Central memory CD8-positive, alpha-beta T cell (primary cell): Measurements from ENCODE around the gene CDC42BPA.

Experiments used
- ATAC-seq: fragments of 150-1000 bp; cut with Tn5 transposase; replicated peaks from 2 replicates; pipeline ENCODE4 v1.10.0; 2022; ENCODE audit warnings: mild to moderate bottlenecking, moderate FRiP score, moderate number of reproducible peaks; ENCODE audit not compliant: poor library complexity, severe bottlenecking; ENCODE audit errors: extremely low read depth
- DNase-seq, 2 donors: peaks; one replicate each; pipeline ENCODE4 v3.0.0; 2021; ENCODE audit warnings: low spot score in 2 of 2
- H3K27ac Mint-ChIP-seq: one replicate; pipeline ENCODE4 v1.8.0; 2022; ENCODE audit warnings: low read depth, mild to moderate bottlenecking, moderate library complexity, mixed read lengths
- H3K27me3 Mint-ChIP-seq: one replicate; pipeline ENCODE4 v1.8.0; 2022; ENCODE audit warnings: mixed read lengths
- H3K36me3 Mint-ChIP-seq: one replicate; pipeline ENCODE4 v1.8.0; 2022; ENCODE audit warnings: mild to moderate bottlenecking, moderate library complexity, mixed read lengths; ENCODE audit not compliant: insufficient read depth
- H3K4me1 Mint-ChIP-seq: one replicate; pipeline ENCODE4 v1.8.0; 2022; ENCODE audit warnings: mixed read lengths
- H3K4me3 Mint-ChIP-seq: one replicate; pipeline ENCODE4 v1.8.0; 2022; ENCODE audit warnings: mild to moderate bottlenecking, moderate library complexity, mixed read lengths
- H3K9me3 Mint-ChIP-seq: one replicate; pipeline ENCODE4 v1.8.0; 2022; ENCODE audit warnings: mixed read lengths

The CDC42BPA gene

GRCh38 chr1:227190321-227190720 is 128.0 kb downstream of the CDC42BPA start:
- Mint-ChIP-seq H3K9me3 (no peaks in the 10 kb centered on the region), H3K4me3 (no peak overlapping the region), H3K4me1 (no peaks in the 10 kb centered on the region), H3K27me3 (peaks cover 65% of the 10 kb centered on the region), H3K36me3 (no peaks in the 10 kb centered on the region), H3K27ac (no peak overlapping the region)
- ATAC-seq (no peak), DNase-seq (no peak)

- no peaks in the 10 kb centered on the region for H3K4me1 Mint-ChIP-seq
- DNase-seq (no peak), ATAC-seq (no peak)
- H3K27ac Mint-ChIP-seq: no peak overlapping the region
- H3K9me3 Mint-ChIP-seq: no peaks in the 10 kb centered on the region
- no peak overlapping the region for H3K4me3 Mint-ChIP-seq
- H3K36me3 Mint-ChIP-seq: no peaks in the 10 kb centered on the region
- H3K27me3 Mint-ChIP-seq: peaks cover 75% of the 10 kb centered on the region
Measured at GRCh38 chr1:227185291-227185690, 133.0 kb downstream of the CDC42BPA start.

GRCh38 chr1:227182012-227182411 is 136.3 kb downstream of the CDC42BPA start:
- peaks cover 67% of the 10 kb centered on the region for H3K27me3 Mint-ChIP-seq
- H3K4me3 Mint-ChIP-seq: no peak overlapping the region
- ATAC-seq (no peak), DNase-seq (no peak)
- H3K36me3 Mint-ChIP-seq: no peaks in the 10 kb centered on the region
- H3K27ac Mint-ChIP-seq: no peak overlapping the region
- no peaks in the 10 kb centered on the region for H3K4me1 Mint-ChIP-seq
- H3K9me3 Mint-ChIP-seq: no peaks in the 10 kb centered on the region

GRCh38 chr1:227175611-227176010 is 142.7 kb downstream of the CDC42BPA start:
- no peaks in the 10 kb centered on the region for H3K9me3 Mint-ChIP-seq
- no peak overlapping the region for H3K4me3 Mint-ChIP-seq
- H3K27me3 Mint-ChIP-seq: peaks cover 45% of the 10 kb centered on the region
- H3K4me1 Mint-ChIP-seq: no peaks in the 10 kb centered on the region
- H3K36me3 Mint-ChIP-seq: no peaks in the 10 kb centered on the region
- DNase-seq (no peak), ATAC-seq (no peak)
- no peak overlapping the region for H3K27ac Mint-ChIP-seq

GRCh38 chr1:227174164-227174563 is 144.1 kb downstream of the CDC42BPA start:
- Mint-ChIP-seq H3K27ac (no peak overlapping the region), H3K4me3 (no peak overlapping the region), H3K9me3 (no peaks in the 10 kb centered on the region), H3K27me3 (peaks cover 57% of the 10 kb centered on the region), H3K36me3 (no peaks in the 10 kb centered on the region), H3K4me1 (no peaks in the 10 kb centered on the region)
- DNase-seq (no peak), ATAC-seq (no peak)

GRCh38 chr1:227170361-227171166 is 147.7 kb downstream of the CDC42BPA start:
- no peaks in the 10 kb centered on the region for H3K4me1 Mint-ChIP-seq
- no peak overlapping the region for H3K27ac Mint-ChIP-seq
- peaks cover 46% of the 10 kb centered on the region for H3K27me3 Mint-ChIP-seq
- ATAC-seq: no peak
- H3K4me3 Mint-ChIP-seq: no peak overlapping the region
- H3K36me3 Mint-ChIP-seq: no peaks in the 10 kb centered on the region
- no peaks in the 10 kb centered on the region for H3K9me3 Mint-ChIP-seq
- DNase-seq: no peak

- H3K36me3 Mint-ChIP-seq: no peaks in the 10 kb centered on the region
- H3K4me3 Mint-ChIP-seq: no peak overlapping the region
- no peaks in the 10 kb centered on the region for H3K9me3 Mint-ChIP-seq
- ATAC-seq: no peak
- H3K27ac Mint-ChIP-seq: no peak overlapping the region
- no peak for DNase-seq
- H3K4me1 Mint-ChIP-seq: no peaks in the 10 kb centered on the region
- H3K27me3 Mint-ChIP-seq: peaks cover 53% of the 10 kb centered on the region
Measured at GRCh38 chr1:227169343-227169742, 148.9 kb downstream of the CDC42BPA start.

- DNase-seq (no peak), ATAC-seq (no peak)
- no peak overlapping the region for H3K4me3 Mint-ChIP-seq
- peaks cover 64% of the 10 kb centered on the region for H3K27me3 Mint-ChIP-seq
- no peaks in the 10 kb centered on the region for H3K9me3 Mint-ChIP-seq
- H3K27ac Mint-ChIP-seq: no peak overlapping the region
- H3K36me3 Mint-ChIP-seq: no peaks in the 10 kb centered on the region
- no peaks in the 10 kb centered on the region for H3K4me1 Mint-ChIP-seq
Measured at GRCh38 chr1:227167276-227168101, 150.8 kb downstream of the CDC42BPA start.

- H3K4me3 Mint-ChIP-seq: no peak overlapping the region
- no peak overlapping the region for H3K27ac Mint-ChIP-seq
- peaks cover 56% of the 10 kb centered on the region for H3K27me3 Mint-ChIP-seq
- ATAC-seq (no peak), DNase-seq (no peak)
- no peaks in the 10 kb centered on the region for H3K36me3 Mint-ChIP-seq
- H3K4me1 Mint-ChIP-seq: no peaks in the 10 kb centered on the region
- no peaks in the 10 kb centered on the region for H3K9me3 Mint-ChIP-seq
Measured at GRCh38 chr1:227166559-227166958, 151.7 kb downstream of the CDC42BPA start.

GRCh38 chr1:227161470-227161869 is 156.8 kb downstream of the CDC42BPA start:
- Mint-ChIP-seq H3K27me3 (peaks cover 34% of the 10 kb centered on the region), H3K4me1 (no peaks in the 10 kb centered on the region), H3K9me3 (no peaks in the 10 kb centered on the region), H3K36me3 (no peaks in the 10 kb centered on the region), H3K4me3 (no peak overlapping the region), H3K27ac (no peak overlapping the region)
- ATAC-seq (no peak), DNase-seq (no peak)

GRCh38 chr1:227156520-227156919 is 161.8 kb downstream of the CDC42BPA start:
- Mint-ChIP-seq H3K4me1 (no peaks in the 10 kb centered on the region), H3K36me3 (no peaks in the 10 kb centered on the region), H3K4me3 (no peak overlapping the region), H3K27ac (no peak overlapping the region), H3K27me3 (peaks cover 36% of the 10 kb centered on the region), H3K9me3 (no peaks in the 10 kb centered on the region)
- DNase-seq (no peak), ATAC-seq (no peak)

- Mint-ChIP-seq H3K27ac (no peak overlapping the region), H3K27me3 (peaks cover 43% of the 10 kb centered on the region), H3K4me3 (no peak overlapping the region), H3K36me3 (no peaks in the 10 kb centered on the region), H3K4me1 (no peaks in the 10 kb centered on the region), H3K9me3 (no peaks in the 10 kb centered on the region)
- DNase-seq: no peak
- ATAC-seq: no peak
Measured at GRCh38 chr1:227155688-227156087, 162.6 kb downstream of the CDC42BPA start.

GRCh38 chr1:227155004-227155403 is 163.3 kb downstream of the CDC42BPA start:
- H3K4me3 Mint-ChIP-seq: no peak overlapping the region
- H3K36me3 Mint-ChIP-seq: no peaks in the 10 kb centered on the region
- H3K27me3 Mint-ChIP-seq: peaks cover 50% of the 10 kb centered on the region
- H3K9me3 Mint-ChIP-seq: no peaks in the 10 kb centered on the region
- no peaks in the 10 kb centered on the region for H3K4me1 Mint-ChIP-seq
- no peak overlapping the region for H3K27ac Mint-ChIP-seq
- ATAC-seq: no peak
- no peak for DNase-seq
